DOHH2 (cell line): ENCODE data around the gene ZNF565.

Source experiments
- CTCF ChIP-seq: fragments of 200-600 bp; sonication (generic); IDR thresholded peaks from one replicate; pipeline ENCODE4 v1.5.1; 2014; ENCODE audit warnings: antibody characterized with exemption, mild to moderate bottlenecking, low read depth, low read length; ENCODE audit not compliant: poor library complexity, severe bottlenecking
- EZH2phosphoT487 ChIP-seq: fragments of 200-600 bp; sonication (generic); IDR thresholded peaks from 2 replicates; pipeline ENCODE4 v1.6.1; 2017; ENCODE audit warnings: borderline replicate concordance, mild to moderate bottlenecking, antibody characterized with exemption, low read length, moderate library complexity, mixed read lengths

- no peak for TF ChIP-seq CTCF
- no peak for TF ChIP-seq EZH2phosphoT487
Observed at GRCh38 chr19:36215276-36216123, 1.0 kb upstream of the ZNF565 start.
